Measurements from ENCODE around the gene PCOLCE2.

Gene PCOLCE2

DNA sequence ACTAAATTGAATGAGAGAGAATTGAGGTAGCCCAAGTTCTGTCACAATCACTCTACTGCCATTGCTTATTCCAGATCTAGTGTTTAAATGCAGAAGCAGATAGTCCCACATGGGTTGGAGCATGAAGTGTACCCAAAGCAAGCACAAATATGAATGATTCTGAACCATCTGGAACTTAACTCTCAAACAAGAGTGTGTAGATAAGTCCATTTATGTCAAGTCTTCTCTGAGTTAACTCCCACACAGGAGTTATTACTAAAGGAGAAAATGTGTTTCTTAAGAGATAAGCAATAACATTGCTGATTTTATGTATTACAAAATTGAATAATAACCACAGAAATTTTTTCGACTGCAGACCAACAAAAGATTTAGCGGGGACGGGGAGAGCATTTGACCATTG is 41.0 kb upstream of the PCOLCE2 start:
- H3K4me3 ChIP-seq (ENCODE audit: control insufficient read depth, low read depth, low read length) = no peak overlapping the region
- no peak for DNase-seq (ENCODE audit: low read depth)
- TF ChIP-seq, protein P1, sequence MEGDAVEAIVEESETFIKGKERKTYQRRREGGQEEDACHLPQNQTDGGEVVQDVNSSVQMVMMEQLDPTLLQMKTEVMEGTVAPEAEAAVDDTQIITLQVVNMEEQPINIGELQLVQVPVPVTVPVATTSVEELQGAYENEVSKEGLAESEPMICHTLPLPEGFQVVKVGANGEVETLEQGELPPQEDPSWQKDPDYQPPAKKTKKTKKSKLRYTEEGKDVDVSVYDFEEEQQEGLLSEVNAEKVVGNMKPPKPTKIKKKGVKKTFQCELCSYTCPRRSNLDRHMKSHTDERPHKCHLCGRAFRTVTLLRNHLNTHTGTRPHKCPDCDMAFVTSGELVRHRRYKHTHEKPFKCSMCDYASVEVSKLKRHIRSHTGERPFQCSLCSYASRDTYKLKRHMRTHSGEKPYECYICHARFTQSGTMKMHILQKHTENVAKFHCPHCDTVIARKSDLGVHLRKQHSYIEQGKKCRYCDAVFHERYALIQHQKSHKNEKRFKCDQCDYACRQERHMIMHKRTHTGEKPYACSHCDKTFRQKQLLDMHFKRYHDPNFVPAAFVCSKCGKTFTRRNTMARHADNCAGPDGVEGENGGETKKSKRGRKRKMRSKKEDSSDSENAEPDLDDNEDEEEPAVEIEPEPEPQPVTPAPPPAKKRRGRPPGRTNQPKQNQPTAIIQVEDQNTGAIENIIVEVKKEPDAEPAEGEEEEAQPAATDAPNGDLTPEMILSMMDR (IDR thresholded peaks at IDR 0.05; ENCODE audit: control insufficient read depth, insufficient read depth, low read depth, low read length, missing control alignments) = no peak

DNA sequence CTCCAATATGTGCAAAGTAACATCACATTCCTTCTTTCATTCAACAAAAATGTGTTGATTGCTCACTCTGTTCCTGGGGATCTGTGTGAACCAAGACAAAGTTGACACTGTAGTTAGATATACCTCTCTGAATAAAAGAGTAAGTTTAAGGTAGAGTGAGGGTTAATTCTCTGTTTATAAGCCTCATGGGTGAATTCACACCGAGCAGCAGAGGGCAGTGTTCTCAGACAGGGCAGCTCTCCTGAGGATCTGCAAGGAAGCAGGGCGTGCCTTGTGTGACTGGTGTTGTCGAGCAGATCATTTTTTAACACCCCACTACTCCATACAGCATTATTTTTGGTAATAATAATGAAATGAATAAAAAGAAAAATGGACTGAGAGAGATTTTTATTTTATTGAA is 40.2 kb upstream of the PCOLCE2 start:
- TF ChIP-seq, protein P1 (IDR thresholded peaks at IDR 0.05; ENCODE audit: control insufficient read depth, insufficient read depth, low read depth, low read length, missing control alignments) = peak; percentile 52
- DNase-seq (ENCODE audit: low read depth) = no peak
- H3K4me3 ChIP-seq (ENCODE audit: control insufficient read depth, low read depth, low read length) = no peak overlapping the region

DNA sequence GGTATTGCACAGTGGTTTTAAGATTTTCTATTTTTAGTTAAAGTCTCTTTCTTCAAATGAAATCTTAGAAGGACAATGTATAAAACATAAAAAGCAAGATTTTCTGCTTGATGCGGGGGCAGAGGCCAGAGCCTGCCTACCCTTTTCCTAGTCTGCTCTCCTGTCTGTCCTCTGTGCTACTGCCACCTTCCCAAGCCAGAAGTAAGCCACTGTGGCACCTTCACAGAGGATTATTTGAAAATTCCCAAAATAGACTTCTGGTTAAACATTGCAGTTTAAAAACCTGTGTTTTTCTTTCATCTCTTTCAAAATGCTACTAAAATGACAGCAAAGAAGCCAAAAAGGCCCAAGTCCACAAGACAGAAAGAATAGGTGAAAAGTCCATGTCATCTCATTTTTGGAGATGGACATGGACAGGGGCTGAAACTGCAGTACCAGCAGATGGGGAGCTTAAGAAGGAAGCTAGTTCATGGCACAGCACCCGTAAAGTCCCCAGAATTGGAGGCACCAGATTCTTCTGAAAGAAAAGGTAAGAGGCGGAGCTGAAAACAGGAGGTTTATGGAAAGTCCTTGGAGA is 37.6 kb upstream of the PCOLCE2 start:
- no peak for DNase-seq (ENCODE audit: low read depth)
- TF ChIP-seq, protein P1 (IDR thresholded peaks at IDR 0.05; ENCODE audit: control insufficient read depth, insufficient read depth, low read depth, low read length, missing control alignments) = no peak
- no peak overlapping the region for H3K4me3 ChIP-seq (ENCODE audit: control insufficient read depth, low read depth, low read length)

DNA sequence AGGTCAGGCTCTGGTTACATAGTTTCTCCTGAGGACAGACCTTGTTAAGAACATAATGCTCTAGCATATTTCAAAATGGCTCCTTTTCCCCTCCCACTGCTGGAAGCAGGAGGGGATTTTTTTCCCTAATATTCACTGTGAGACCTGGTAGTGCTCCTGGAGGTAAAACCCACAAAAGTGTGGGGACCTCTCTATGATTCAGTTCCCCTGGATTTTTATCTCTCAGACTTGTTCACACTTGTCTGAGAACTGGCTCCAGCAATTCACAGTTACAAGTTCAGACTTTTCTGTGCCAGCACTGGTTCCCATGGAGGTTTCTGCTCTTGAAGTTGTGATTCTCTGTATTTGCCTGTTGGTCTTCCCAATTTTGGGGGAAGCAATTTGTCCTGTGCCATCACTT is 36.3 kb upstream of the PCOLCE2 start:
- TF ChIP-seq, protein P1 (IDR thresholded peaks at IDR 0.05; ENCODE audit: control insufficient read depth, insufficient read depth, low read depth, low read length, missing control alignments) = no peak
- H3K4me3 ChIP-seq (ENCODE audit: control insufficient read depth, low read depth, low read length) = no peak overlapping the region
- DNase-seq (ENCODE audit: low read depth) = no peak

DNA sequence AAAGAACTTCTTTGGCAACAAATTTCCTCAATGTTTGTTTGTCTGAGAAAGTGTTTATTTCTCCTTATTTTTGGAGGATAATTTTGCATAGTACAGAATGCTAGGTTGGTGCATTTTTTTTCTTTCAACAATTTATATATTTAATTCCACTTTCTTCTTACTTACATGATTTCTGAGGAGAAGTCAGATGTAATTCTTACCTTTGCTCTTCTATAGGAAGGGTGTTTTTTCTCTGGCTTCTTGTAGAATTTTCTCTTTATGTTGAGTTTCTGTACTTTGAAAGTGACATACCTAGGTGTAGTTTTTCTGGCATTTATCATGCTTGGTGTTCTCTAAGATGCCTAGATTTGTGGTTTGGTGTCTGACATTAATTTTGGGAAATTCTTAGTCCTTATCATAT is 34.8 kb upstream of the PCOLCE2 start:
- no peak for DNase-seq (ENCODE audit: low read depth)
- TF ChIP-seq, protein P1 (IDR thresholded peaks at IDR 0.05; ENCODE audit: control insufficient read depth, insufficient read depth, low read depth, low read length, missing control alignments) = no peak
- no peak overlapping the region for H3K4me3 ChIP-seq (ENCODE audit: control insufficient read depth, low read depth, low read length)

DNA sequence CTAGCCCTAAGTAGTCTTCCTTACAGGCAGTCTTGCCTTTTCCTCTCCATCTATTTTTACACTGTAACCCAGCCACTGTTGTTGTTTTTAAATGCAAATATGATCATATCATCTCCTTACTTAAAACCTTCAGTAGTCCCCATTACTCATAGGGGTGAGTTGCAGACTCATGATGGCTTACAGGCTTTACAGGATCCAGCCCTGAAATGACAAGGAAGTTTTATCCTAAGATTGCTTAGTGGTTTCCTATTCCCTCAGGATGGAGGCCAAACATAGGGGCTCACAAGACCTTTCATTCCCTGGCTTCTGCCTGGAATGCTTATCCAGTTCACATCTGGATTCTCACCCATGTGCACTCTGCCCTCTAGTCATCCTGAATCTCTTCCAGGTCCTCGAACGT is 27.7 kb upstream of the PCOLCE2 start:
- TF ChIP-seq, protein P1 (IDR thresholded peaks at IDR 0.05; ENCODE audit: control insufficient read depth, insufficient read depth, low read depth, low read length, missing control alignments) = no peak
- no peak for DNase-seq (ENCODE audit: low read depth)
- no peak overlapping the region for H3K4me3 ChIP-seq (ENCODE audit: control insufficient read depth, low read depth, low read length)

DNA sequence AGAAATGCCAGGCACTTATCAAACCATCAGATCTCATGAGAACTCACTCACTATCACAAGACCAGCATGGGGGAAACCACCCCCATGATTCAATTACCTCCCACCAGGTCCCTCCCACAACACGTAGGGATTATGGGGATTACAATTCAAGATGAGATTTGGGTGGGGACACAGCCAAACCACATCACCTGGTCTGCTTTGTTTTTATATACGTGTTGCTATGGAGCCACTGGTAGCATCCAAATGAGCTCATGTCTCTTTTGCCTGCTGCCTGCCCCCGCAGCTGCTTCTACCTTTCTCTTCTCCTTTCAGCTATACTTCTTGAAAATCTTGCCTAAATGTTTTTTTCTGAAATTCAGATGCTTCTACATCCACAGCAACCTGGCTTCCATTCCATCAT is 26.8 kb upstream of the PCOLCE2 start:
- no peak for DNase-seq (ENCODE audit: low read depth)
- TF ChIP-seq, protein P1 (IDR thresholded peaks at IDR 0.05; ENCODE audit: control insufficient read depth, insufficient read depth, low read depth, low read length, missing control alignments) = no peak
- H3K4me3 ChIP-seq (ENCODE audit: control insufficient read depth, low read depth, low read length) = no peak overlapping the region

Measured in AG09309 (cell line).